T-helper 1 cell treated with Interleukin-12 subunit alpha and Interleukin-12 subunit beta and Interleukin-4 antibody, amounts not matched to agents 30 μg/mL and 1 μg/mL, for 36 hours (primary cell): ENCODE measurements around the gene CARD18.
"Not testable (repeated sequence)": the region's sequence is repeated elsewhere in the genome, so short reads cannot be mapped to it uniquely, and the experiment has no call there.

Experiments used
- H3K27ac Mint-ChIP-seq: one replicate; pipeline ENCODE4 v1.8.0; 2021; ENCODE audit warnings: mild to moderate bottlenecking, mixed read lengths
- H3K27me3 Mint-ChIP-seq: one replicate; pipeline ENCODE4 v1.8.0; 2021; ENCODE audit warnings: low read depth, mixed read lengths
- H3K36me3 Mint-ChIP-seq: one replicate; pipeline ENCODE4 v1.8.0; 2021; ENCODE audit warnings: low read depth, mixed read lengths
- H3K4me1 Mint-ChIP-seq: one replicate; pipeline ENCODE4 v1.8.0; 2021; ENCODE audit warnings: low read depth, mixed read lengths
- H3K4me3 Mint-ChIP-seq: one replicate; pipeline ENCODE4 v1.8.0; 2021; ENCODE audit warnings: mild to moderate bottlenecking, moderate library complexity, mixed read lengths
- H3K9me3 Mint-ChIP-seq: one replicate; pipeline ENCODE4 v1.8.0; 2021; ENCODE audit warnings: mixed read lengths

CARD18 gene

GRCh38 chr11:105109855-105110687 is 29.5 kb downstream of the CARD18 start:
- H3K36me3 Mint-ChIP-seq = no peaks in the 10 kb centered on the region
- H3K4me1 Mint-ChIP-seq = peaks cover 11% of the 10 kb centered on the region
- H3K9me3 Mint-ChIP-seq = no peaks in the 10 kb centered on the region
- H3K27ac Mint-ChIP-seq = no peak overlapping the region
- peaks cover 22% of the 10 kb centered on the region for H3K27me3 Mint-ChIP-seq
- H3K4me3 Mint-ChIP-seq = no peak overlapping the region

- no peak overlapping the region for H3K4me3 Mint-ChIP-seq
- H3K27me3 Mint-ChIP-seq = peaks cover 21% of the 10 kb centered on the region
- H3K9me3 Mint-ChIP-seq = no peaks in the 10 kb centered on the region
- no peak overlapping the region for H3K27ac Mint-ChIP-seq
- no peaks in the 10 kb centered on the region for H3K36me3 Mint-ChIP-seq
- peaks cover 12% of the 10 kb centered on the region for H3K4me1 Mint-ChIP-seq
These were observed 30.2 kb downstream of the CARD18 start for GRCh38 chr11:105109321-105109720.

- H3K4me3 Mint-ChIP-seq = no peak overlapping the region
- H3K36me3 Mint-ChIP-seq = no peaks in the 10 kb centered on the region
- H3K27me3 Mint-ChIP-seq = peaks cover 17% of the 10 kb centered on the region
- H3K9me3 Mint-ChIP-seq = peaks cover 2% of the 10 kb centered on the region
- peaks cover 13% of the 10 kb centered on the region for H3K4me1 Mint-ChIP-seq
- no peak overlapping the region for H3K27ac Mint-ChIP-seq
These were observed 31.3 kb downstream of the CARD18 start for GRCh38 chr11:105108247-105108646.

- Mint-ChIP-seq H3K4me1 (peaks cover 13% of the 10 kb centered on the region), H3K27me3 (peaks cover 10% of the 10 kb centered on the region)
- H3K36me3 Mint-ChIP-seq, H3K4me3 Mint-ChIP-seq, H3K9me3 Mint-ChIP-seq, H3K27ac Mint-ChIP-seq: not testable (repeated sequence)
These were observed 32.2 kb downstream of the CARD18 start for GRCh38 chr11:105107226-105107825.

DNA sequence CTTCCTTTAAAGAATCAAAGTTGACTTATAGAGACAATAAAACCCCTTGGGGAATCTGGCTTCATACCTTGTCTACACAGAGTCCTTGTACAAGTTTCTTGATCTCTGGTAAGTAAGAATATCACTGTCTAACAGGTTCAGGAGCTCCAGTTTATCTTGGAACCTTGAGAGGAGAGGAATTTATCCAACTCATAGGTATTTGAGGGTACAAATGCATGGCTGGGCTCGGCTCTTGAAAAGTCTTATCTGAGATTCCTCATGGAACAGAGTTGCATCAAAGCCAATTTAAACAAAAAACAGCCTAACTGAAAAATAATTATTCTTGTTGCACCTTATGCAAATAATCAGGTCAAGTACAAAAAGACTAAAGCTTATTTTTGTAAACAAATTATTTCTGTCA is 33.4 kb downstream of the CARD18 start:
- peaks cover under 1% of the 10 kb centered on the region for H3K36me3 Mint-ChIP-seq
- H3K9me3 Mint-ChIP-seq = peaks cover 3% of the 10 kb centered on the region

DNA sequence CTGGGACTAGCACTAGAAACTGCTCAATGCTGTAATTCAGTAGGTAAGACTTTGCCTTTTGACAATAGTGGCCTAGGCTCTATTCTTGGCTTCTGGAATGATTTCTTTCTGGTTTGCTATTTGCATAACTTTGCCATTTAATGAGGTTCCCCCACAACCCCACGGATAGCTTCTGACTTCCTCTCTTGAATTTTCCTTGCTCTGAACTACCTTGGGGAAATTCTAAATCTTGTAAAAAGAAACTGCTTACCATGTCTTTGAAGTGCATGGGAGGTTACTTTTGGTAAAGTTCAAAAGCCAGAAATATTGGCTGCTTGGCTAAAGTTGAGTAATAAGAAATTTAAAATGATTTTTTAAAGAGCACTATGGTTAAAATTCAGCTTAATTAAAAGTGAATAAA is 35.3 kb downstream of the CARD18 start:
- peaks cover 7% of the 10 kb centered on the region for H3K36me3 Mint-ChIP-seq
- no peak overlapping the region for H3K4me3 Mint-ChIP-seq
- peaks cover 1% of the 10 kb centered on the region for H3K27me3 Mint-ChIP-seq
- no peak overlapping the region for H3K27ac Mint-ChIP-seq
- peaks cover 3% of the 10 kb centered on the region for H3K9me3 Mint-ChIP-seq
- peaks cover 23% of the 10 kb centered on the region for H3K4me1 Mint-ChIP-seq

More for the DNA sequence above, 33.4 kb downstream of the CARD18 start:
- H3K27ac Mint-ChIP-seq = no peak overlapping the region
- H3K4me1 Mint-ChIP-seq = peaks cover 16% of the 10 kb centered on the region
- H3K4me3 Mint-ChIP-seq = no peak overlapping the region
- H3K27me3 Mint-ChIP-seq = peaks cover 10% of the 10 kb centered on the region

DNA sequence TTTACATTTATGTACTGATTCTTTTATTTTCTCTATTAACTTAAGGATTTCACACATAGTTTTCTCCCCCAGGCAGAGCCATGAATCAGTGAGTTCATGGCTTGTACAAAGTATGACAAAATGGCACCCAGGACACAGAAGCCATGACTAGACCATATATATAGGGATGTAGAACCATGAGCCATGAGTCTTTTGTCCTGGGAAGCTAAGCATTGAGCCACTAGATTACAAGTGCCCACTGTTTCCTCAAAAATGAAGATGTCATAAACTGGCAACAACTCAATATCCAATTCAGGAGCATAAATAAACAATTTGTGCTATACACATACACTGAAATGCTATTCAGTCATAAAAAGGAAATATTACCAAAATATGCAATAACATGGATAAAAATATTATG is 36.2 kb downstream of the CARD18 start:
- peaks cover 6% of the 10 kb centered on the region for H3K9me3 Mint-ChIP-seq
- peaks cover 11% of the 10 kb centered on the region for H3K36me3 Mint-ChIP-seq
- no peaks in the 10 kb centered on the region for H3K27me3 Mint-ChIP-seq
- H3K4me3 Mint-ChIP-seq = no peak overlapping the region
- H3K27ac Mint-ChIP-seq = no peak overlapping the region
- H3K4me1 Mint-ChIP-seq = peaks cover 28% of the 10 kb centered on the region

DNA sequence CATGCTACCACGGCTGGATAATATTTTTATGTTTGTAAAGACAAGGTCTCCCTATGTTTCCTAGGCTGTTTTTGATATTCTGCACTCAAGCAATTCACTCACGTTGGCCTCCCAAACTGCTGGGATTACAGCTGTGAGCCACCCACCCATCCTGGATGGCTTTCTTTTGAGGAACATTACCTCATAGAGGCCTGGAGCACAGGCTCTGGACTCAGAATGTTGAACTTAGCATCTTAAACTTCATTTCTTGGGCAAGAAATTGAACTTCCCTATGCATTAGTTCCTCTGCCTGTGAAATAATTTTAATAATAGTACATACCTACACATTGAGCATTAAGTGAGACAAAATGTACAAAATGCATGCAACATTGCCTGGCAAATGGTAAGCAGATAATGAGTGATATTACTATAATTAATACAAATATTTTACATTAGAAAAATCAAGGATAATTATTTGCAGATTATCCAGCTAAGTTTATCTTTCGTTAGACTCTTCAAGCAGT is 37.4 kb downstream of the CARD18 start:
- H3K4me3 Mint-ChIP-seq, H3K9me3 Mint-ChIP-seq, H3K27ac Mint-ChIP-seq, H3K27me3 Mint-ChIP-seq: not testable (repeated sequence)
- peaks cover 16% of the 10 kb centered on the region for H3K36me3 Mint-ChIP-seq
- H3K4me1 Mint-ChIP-seq = peaks cover 28% of the 10 kb centered on the region

DNA sequence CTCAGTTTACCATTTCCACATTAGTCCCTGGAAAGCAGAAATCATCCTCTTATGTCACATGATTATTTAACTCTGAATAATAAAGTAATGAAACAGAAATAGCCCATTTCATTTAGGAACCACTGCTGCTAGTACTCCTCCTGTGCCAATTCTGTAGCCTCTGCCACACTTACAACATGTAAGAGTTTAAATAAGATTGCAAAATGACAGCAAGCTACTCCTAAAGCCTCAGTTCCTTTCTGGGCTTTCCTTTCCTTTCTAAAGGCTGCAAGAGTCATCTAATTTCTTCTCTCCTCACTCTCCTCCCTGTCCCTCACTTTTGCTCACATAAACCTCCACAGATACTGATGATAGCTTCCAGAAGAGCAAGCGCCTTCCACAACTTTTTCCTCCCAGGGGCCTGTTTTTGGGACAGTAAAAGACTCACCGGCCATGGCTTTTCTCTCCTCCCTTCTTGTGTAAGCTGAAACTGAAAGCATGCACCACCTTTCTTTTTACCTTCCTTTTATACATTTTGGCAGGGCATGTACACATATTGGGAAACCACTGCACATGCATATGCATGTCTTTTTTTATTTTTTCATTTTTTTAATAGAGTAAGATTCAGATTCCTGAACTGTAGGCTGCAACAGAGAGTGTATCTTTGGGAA is 38.5 kb downstream of the CARD18 start:
- Mint-ChIP-seq H3K9me3 (peaks cover 6% of the 10 kb centered on the region), H3K27ac (peak overlapping the region; percentile 94)

DNA sequence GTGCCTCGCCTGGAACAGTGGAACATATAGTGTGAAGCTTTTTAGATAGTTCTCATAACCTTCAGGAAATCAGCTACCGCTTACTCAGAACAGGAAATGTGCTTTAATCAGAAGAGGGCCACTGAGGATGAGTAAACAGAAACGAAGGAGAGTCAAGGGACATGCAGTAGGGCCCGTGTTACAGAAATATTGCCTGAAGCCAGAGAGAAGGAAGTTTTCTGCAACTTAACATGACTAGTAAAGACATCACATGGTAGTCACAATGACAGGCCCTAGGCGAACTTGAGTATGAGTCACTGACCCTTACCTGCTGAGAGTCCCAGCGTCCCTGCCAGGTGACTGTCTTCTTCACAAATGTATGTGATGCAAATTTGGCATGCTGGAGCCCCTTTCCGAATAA is 39.4 kb downstream of the CARD18 start:
- peak overlapping the region; percentile 95 for H3K4me3 Mint-ChIP-seq
- H3K27ac Mint-ChIP-seq = peak overlapping the region; percentile 94
- H3K4me1 Mint-ChIP-seq = peaks cover 28% of the 10 kb centered on the region
- peaks cover 25% of the 10 kb centered on the region for H3K36me3 Mint-ChIP-seq
- H3K27me3 Mint-ChIP-seq = no peaks in the 10 kb centered on the region
- H3K9me3 Mint-ChIP-seq = peaks cover 6% of the 10 kb centered on the region

More for the DNA sequence above, 38.5 kb downstream of the CARD18 start:
- peaks cover 28% of the 10 kb centered on the region for H3K4me1 Mint-ChIP-seq
- H3K27me3 Mint-ChIP-seq = no peaks in the 10 kb centered on the region
- H3K36me3 Mint-ChIP-seq = peaks cover 17% of the 10 kb centered on the region
- H3K4me3 Mint-ChIP-seq = peak overlapping the region; percentile 95

DNA sequence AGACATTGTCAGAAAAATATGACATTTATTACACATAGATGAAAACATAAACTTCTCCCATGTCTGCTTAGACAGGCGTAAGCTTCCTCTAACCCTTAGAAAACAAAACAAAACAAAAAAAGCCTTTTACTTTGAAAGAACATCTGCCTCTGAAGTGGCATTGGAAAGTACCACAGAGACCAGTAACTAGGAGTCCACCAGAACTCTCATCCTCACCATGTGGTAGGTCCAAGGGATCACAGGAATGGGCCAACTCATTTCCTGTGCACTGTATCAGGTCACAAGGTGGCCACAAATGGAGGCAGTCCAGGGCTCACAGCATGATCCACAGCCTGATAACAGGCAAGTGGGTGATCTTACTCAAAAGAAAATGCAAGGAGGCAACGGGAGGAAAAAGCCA is 40.0 kb downstream of the CARD18 start:
- peaks cover 28% of the 10 kb centered on the region for H3K36me3 Mint-ChIP-seq
- H3K9me3 Mint-ChIP-seq, H3K27me3 Mint-ChIP-seq: not testable (repeated sequence)
- H3K4me1 Mint-ChIP-seq = peaks cover 28% of the 10 kb centered on the region
- peak overlapping the region; percentile 94 for H3K27ac Mint-ChIP-seq
- H3K4me3 Mint-ChIP-seq = peak overlapping the region; percentile 95

GRCh38 chr11:105092256-105093239 is 47.0 kb downstream of the CARD18 start:
- Mint-ChIP-seq H3K9me3 (no peaks in the 10 kb centered on the region), H3K4me3 (no peak overlapping the region), H3K4me1 (no peaks in the 10 kb centered on the region), H3K36me3 (peaks cover 25% of the 10 kb centered on the region), H3K27me3 (peaks cover 38% of the 10 kb centered on the region), H3K27ac (no peak overlapping the region)
